ENCODE measurements around the gene NMD3. TPM values are rescaled to one million over a fixed set of nuclear protein-coding genes. Genes with fewer than 3 reads are reported as not detected.
"Not testable (repeated sequence)": the region's sequence is repeated elsewhere in the genome, so short reads cannot be mapped to it uniquely, and the experiment has no call there.

NMD3 gene
- total RNA-seq = 44.2 and 45.8 TPM in 2 replicates

DNA sequence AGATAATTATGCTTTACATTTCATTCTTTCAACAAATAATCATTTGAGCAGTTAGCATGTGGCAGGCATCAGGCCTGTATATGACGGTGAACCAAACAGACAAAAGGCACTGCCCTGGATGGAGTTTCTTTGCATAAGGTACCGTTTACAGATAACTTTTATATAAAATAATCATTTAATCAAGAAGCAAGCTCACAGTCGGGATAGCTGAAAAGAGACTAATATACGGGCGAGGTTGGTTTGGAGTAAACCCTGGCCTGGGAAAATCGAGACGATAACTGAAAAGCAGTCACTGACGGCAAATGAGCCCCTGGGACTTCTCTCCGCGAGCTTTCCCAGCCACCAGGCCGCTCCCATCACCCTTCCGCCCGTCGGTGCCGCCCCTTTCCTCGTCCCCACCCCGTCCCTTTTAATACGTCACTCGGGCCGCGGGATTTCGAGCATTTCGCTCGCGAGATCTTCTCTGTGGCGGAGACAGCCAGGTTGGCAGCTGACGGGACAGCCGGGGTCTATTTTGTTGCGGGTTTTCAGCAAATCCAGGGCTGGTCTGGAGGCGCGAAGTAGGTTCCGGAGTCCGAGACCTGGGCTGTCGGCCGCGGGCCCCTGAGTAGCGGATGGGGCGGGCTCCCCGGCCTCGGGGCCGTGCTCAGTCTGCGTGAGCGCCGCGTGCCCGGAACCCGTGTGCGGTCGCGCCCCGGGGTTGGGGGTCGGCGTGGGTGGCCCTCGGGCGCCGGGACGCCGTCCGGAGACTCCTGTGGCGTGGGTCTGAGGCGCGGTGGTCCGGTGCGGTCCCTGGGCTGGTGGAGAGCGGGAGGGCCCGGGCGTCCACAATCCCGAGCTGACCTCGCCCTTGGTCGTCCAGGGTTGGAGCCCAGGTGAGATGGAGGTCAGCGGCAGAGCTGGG, at the start of gene NMD3:
Gene NMD3 (plus strand): TSS at position 462 of the 904 bp plus-strand sequence. CDS start 703 bp downstream, outside the sequence.
- CTCF ChIA-PET = interaction anchor here (3.3 kb wide), 1 partner anchor 264 kb away, joined by 11 read pairs; no protein-coding TSS in a partner anchor

DNA sequence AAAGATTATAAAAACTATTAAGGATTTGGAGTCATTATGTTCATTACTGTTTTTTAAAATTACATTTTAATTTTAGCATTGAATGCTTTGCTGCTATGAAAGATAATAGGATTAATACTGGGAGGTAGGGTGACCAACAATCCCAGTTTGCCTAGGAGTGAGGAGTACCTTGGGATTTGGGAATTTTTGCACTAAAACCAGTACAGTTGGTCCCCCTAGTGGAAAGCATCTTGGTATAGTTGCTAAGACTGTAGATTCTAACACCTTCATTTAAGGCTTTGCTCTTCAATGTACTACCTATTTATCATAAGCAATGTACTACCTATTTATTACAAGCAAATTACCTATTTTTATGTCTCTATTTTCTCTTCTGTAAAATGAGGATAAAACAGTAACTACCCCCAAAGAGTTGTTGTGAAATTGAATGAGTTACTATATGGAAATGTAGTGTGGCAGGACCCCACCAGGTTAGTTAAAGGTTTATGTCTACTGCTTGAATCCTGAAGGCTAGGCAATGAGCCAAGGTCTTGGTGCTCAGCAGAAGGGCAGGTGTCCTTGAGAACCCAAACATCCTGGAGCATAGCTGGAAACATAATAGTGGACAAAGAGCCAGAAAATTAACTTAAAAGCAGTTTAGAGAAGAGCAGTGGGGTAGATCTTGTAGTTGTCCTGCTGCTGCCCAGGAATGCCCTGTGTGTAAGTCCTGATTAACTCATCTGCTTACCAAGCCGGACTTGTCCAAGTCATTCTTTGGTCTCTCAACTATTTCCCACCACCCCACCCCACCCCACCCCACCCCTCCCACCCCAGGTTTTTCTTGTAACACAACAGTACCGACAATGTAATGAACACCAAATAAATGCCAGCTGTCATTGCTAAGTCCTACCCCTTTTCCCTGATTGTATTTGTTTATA, 49.2 kb upstream of the NMD3 start:
- intact Hi-C loops (cut with micrococcal nuclease) = no loop called here
- POLR2A ChIA-PET = no interaction called here
- CTCF ChIA-PET = no interaction called here
- peaks cover 3% of the 10 kb centered on the region for H3K9me3 Mint-ChIP-seq
- no peak overlapping the region for H3K4me3 Mint-ChIP-seq
- no peak overlapping the region for H3K27ac Mint-ChIP-seq
- H3K27me3 Mint-ChIP-seq = peaks cover 4% of the 10 kb centered on the region
- H3K36me3 Mint-ChIP-seq (ENCODE audit: low read depth) = no peaks in the 10 kb centered on the region
- ATAC-seq (ENCODE audit: low read depth) (no peak), DNase-seq (no peak)
- H3K4me1 Mint-ChIP-seq = no peaks in the 10 kb centered on the region
- TF ChIP-seq, protein P1, sequence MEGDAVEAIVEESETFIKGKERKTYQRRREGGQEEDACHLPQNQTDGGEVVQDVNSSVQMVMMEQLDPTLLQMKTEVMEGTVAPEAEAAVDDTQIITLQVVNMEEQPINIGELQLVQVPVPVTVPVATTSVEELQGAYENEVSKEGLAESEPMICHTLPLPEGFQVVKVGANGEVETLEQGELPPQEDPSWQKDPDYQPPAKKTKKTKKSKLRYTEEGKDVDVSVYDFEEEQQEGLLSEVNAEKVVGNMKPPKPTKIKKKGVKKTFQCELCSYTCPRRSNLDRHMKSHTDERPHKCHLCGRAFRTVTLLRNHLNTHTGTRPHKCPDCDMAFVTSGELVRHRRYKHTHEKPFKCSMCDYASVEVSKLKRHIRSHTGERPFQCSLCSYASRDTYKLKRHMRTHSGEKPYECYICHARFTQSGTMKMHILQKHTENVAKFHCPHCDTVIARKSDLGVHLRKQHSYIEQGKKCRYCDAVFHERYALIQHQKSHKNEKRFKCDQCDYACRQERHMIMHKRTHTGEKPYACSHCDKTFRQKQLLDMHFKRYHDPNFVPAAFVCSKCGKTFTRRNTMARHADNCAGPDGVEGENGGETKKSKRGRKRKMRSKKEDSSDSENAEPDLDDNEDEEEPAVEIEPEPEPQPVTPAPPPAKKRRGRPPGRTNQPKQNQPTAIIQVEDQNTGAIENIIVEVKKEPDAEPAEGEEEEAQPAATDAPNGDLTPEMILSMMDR (IDR thresholded peaks at IDR 0.05) = no peak

More for the DNA sequence above, at the start of gene NMD3:
- peak within 1 kb of the TSS; percentile 91 for H3K4me3 Mint-ChIP-seq
- TF ChIP-seq, protein P1 (IDR thresholded peaks at IDR 0.05) = no peak
- H3K9me3 Mint-ChIP-seq = no peaks in the 10 kb centered on the region
- DNase-seq = peak; percentile 87
- intact Hi-C loops (cut with micrococcal nuclease) = loop anchor here (1.0 to 5.0 kb wide), 8 partner anchors 116 to 824 kb away; partner anchors contain the start of genes B3GALNT1, IFT80, KPNA4 and SMC4
- peak; percentile 95 for ATAC-seq (ENCODE audit: low read depth)
- H3K36me3 Mint-ChIP-seq (ENCODE audit: low read depth) = peaks cover 21% of the 10 kb centered on the region
- peaks cover 6% of the 10 kb centered on the region for H3K27me3 Mint-ChIP-seq
- POLR2A ChIA-PET = interaction anchor here (0.6 to 2.1 kb wide), 12 partner anchors 10 to 823 kb away, joined by 3 to 13 read pairs (median 4); partner anchors contain the start of genes PPM1L and TRIM59
- peak within 1 kb of the TSS; percentile 86 for H3K27ac Mint-ChIP-seq
- H3K4me1 Mint-ChIP-seq = peaks cover 33% of the 10 kb centered on the region

DNA sequence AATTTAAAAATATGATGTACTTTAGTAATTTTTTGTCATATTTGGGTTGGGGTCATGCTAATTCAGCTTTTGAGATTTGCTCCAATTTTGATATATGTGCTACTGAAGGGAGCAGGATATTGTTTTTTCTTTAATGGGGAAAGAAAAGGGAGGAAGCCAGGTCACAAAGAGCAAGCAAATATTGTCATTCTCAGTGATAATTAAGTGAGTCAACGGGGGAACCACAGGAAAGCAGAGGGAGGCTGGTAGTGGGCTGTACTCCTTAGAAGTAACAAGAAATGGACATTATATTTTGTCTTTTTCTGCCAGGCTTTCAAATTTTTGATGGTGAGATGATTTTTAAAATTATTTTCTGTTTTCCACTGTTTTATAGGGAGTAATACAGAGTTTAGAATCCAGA, 45.6 kb upstream of the NMD3 start:
- CTCF ChIA-PET = no interaction called here
- TF ChIP-seq, protein P1 (IDR thresholded peaks at IDR 0.05) = no peak
- intact Hi-C loops (cut with micrococcal nuclease) = no loop called here
- POLR2A ChIA-PET = no interaction called here
- Mint-ChIP-seq H3K9me3 (peaks cover 3% of the 10 kb centered on the region), H3K4me1 (no peaks in the 10 kb centered on the region), H3K36me3 (ENCODE audit: low read depth) (no peaks in the 10 kb centered on the region), H3K4me3 (no peak overlapping the region), H3K27ac (no peak overlapping the region), H3K27me3 (peaks cover 6% of the 10 kb centered on the region)
- ATAC-seq (ENCODE audit: low read depth) = no peak
- no peak for DNase-seq

DNA sequence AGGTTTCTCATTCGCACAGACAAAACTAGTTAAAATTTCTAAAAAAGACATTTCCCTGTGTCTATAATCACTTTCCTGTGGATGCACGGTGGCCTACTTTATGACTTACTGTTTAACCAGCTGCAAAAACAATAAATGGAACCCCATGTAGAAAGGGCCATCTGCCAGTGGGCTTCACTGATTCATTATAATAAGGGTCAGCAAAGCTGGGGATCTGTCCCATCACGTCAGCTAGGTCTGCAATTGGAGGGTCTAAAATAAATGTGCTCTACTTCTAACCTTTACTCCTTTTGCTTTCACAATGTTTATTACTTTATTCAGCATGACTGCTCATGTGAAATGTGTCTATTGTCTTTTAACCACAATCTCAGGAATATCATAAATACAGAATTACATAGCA, 43.1 kb upstream of the NMD3 start:
- ChIA-PET CTCF (interaction anchor here (0.6 kb wide), 1 partner anchor 588 kb away, joined by 3 read pairs; no protein-coding TSS in a partner anchor), POLR2A (no interaction called here)
- DNase-seq (no peak), ATAC-seq (ENCODE audit: low read depth) (no peak)
- Mint-ChIP-seq H3K4me3 (no peak overlapping the region), H3K27ac (no peak overlapping the region), H3K36me3 (ENCODE audit: low read depth) (no peaks in the 10 kb centered on the region), H3K9me3 (peaks cover 6% of the 10 kb centered on the region), H3K4me1 (no peaks in the 10 kb centered on the region), H3K27me3 (peaks cover 6% of the 10 kb centered on the region)
- intact Hi-C loops (cut with micrococcal nuclease) = no loop called here
- TF ChIP-seq, protein P1 (IDR thresholded peaks at IDR 0.05) = no peak

DNA sequence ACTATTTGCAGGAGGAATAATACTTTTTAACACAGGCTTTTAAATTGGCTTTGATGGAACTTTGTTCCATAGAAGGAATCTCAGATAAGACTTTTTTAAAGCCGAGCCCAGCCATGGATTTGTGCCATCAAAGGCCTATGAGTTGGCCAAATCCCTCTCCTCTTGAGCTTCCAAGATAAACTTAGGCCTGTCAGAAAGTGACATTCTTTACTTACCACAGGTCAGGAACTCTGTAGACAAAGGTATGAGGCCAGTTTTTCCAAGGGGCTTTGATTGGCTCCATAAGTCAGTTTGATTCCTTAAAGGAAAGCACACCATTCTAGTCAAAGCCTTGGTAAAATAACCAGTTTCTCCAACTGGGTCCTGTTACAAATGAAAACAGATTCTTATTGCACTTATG, 39.7 kb upstream of the NMD3 start:
- H3K4me3 Mint-ChIP-seq; intact Hi-C loops (cut with micrococcal nuclease); H3K27ac Mint-ChIP-seq; H3K27me3 Mint-ChIP-seq; H3K36me3 Mint-ChIP-seq (ENCODE audit: low read depth); CTCF ChIA-PET; H3K9me3 Mint-ChIP-seq; H3K4me1 Mint-ChIP-seq; POLR2A ChIA-PET; ATAC-seq (ENCODE audit: low read depth); DNase-seq: not testable (repeated sequence)
